Measurements from ENCODE around the gene FBLIM1. TPM values are rescaled to one million over a fixed set of nuclear protein-coding genes. Genes with fewer than 3 reads are reported as not detected.

FBLIM1 gene
- 42.1 and 59.7 TPM in 2 replicates for total RNA-seq (2014; rRNA removed; shearing (Covaris generic))

- DNase-seq (ENCODE audit: low read depth): peak; percentile 47
Measured at GRCh38 chr1:15758343-15758931, at the start of gene FBLIM1. Gene FBLIM1 (plus strand): TSS chr1:15758795. CDS start chr1:15764984, 6,189 bp downstream.

GRCh38 chr1:15709226-15709625, 49.4 kb upstream of the FBLIM1 start:
- DNase-seq (ENCODE audit: low read depth): no peak

- no peak for DNase-seq (ENCODE audit: low read depth)
Measured at GRCh38 chr1:15712168-15712567, 46.4 kb upstream of the FBLIM1 start.

GRCh38 chr1:15714406-15715136, 44.0 kb upstream of the FBLIM1 start:
- no peak for DNase-seq (ENCODE audit: low read depth)

- no peak for DNase-seq (ENCODE audit: low read depth)
Measured at GRCh38 chr1:15717418-15718125, 41.0 kb upstream of the FBLIM1 start.

- no peak for DNase-seq (ENCODE audit: low read depth)
Measured at GRCh38 chr1:15718199-15718601, 40.4 kb upstream of the FBLIM1 start.

- no peak for DNase-seq (ENCODE audit: low read depth)
Measured at GRCh38 chr1:15719381-15720120, 39.0 kb upstream of the FBLIM1 start.

- no peak for DNase-seq (ENCODE audit: low read depth)
Measured at GRCh38 chr1:15720861-15721260, 37.7 kb upstream of the FBLIM1 start.

GRCh38 chr1:15722411-15722810, 36.2 kb upstream of the FBLIM1 start:
- no peak for DNase-seq (ENCODE audit: low read depth)

GRCh38 chr1:15722836-15723532, 35.6 kb upstream of the FBLIM1 start:
- no peak for DNase-seq (ENCODE audit: low read depth)

- DNase-seq (ENCODE audit: low read depth): no peak
Measured at GRCh38 chr1:15723631-15724246, 34.9 kb upstream of the FBLIM1 start.

GRCh38 chr1:15724949-15725880, 33.4 kb upstream of the FBLIM1 start:
- DNase-seq (ENCODE audit: low read depth): no peak

GRCh38 chr1:15726508-15726907, 32.1 kb upstream of the FBLIM1 start:
- DNase-seq (ENCODE audit: low read depth): no peak

- no peak for DNase-seq (ENCODE audit: low read depth)
Measured at GRCh38 chr1:15727021-15727420, 31.6 kb upstream of the FBLIM1 start.

GRCh38 chr1:15727424-15727823, 31.2 kb upstream of the FBLIM1 start:
- DNase-seq (ENCODE audit: low read depth): no peak

- DNase-seq (ENCODE audit: low read depth): no peak
Measured at GRCh38 chr1:15727866-15728534, 30.6 kb upstream of the FBLIM1 start.

- no peak for DNase-seq (ENCODE audit: low read depth)
Measured at GRCh38 chr1:15728937-15729657, 29.5 kb upstream of the FBLIM1 start.

GRCh38 chr1:15730423-15730822, 28.2 kb upstream of the FBLIM1 start:
- no peak for DNase-seq (ENCODE audit: low read depth)

GRCh38 chr1:15730936-15731335, 27.7 kb upstream of the FBLIM1 start:
- no peak for DNase-seq (ENCODE audit: low read depth)

Measured in Daoy (cell line).